ENCODE data around the gene ZNF780A.
"Not testable (repeated sequence)": the region's sequence is repeated elsewhere in the genome, so short reads cannot be mapped to it uniquely, and the experiment has no call there.

ZNF780A gene

DNA sequence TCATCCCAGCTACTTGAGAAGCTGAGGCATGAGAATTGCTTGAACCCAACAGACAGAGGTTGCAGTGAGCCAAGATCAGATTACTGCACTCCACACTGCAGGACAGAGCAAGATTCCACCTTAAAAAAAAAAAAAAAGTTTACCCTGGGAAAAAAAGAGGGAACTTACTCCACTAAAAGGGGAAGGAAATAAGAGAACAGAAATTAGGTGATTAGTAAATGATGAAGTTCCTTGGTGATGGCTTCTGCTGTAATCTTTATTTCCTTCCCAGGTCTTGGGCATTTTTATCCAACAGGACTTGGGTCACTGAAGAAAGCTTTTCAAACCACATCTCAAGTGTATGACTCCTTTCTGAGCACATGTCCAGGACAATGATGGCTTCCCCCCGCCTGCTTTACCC, 9.3 kb downstream of the ZNF780A start:
- no peak for DNase-seq

DNA sequence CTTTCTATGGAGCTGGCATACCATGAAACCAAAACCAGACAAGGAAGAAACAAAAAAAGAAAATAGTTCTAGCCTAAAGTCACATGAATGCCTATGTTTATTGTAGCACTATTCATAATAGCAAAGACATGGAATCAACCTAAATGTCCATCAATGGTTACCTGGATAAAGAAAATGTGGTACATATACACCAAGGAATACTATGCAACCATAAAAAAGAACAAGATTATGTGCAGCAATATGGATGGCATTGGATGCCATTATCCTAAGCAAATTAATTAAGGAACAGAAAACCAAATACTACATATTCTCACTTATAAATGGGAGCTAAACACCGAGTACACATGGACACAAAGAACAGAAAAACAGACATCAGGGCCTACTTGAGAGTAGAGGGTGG, 10.5 kb downstream of the ZNF780A start:
- DNase-seq, result no peak

DNA sequence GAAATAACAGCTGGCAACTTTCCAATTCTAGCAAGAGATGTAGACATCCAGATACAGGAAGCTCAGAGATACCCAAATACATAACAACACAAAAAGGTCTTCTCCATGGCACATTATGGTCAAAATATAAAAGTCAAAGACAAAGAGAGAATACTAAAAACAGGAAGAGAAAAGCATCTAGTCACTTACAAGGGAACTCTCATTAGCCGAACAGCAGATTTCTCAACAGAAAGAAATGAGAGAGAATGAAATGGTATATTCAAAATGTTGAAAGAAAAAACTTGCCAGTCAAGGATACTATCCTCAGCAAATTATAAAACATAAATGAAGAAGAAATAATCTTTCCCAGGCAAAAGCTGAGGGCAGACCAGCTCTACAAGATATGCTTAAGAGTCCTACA, 12.4 kb downstream of the ZNF780A start:
- DNase-seq, result no peak

DNA sequence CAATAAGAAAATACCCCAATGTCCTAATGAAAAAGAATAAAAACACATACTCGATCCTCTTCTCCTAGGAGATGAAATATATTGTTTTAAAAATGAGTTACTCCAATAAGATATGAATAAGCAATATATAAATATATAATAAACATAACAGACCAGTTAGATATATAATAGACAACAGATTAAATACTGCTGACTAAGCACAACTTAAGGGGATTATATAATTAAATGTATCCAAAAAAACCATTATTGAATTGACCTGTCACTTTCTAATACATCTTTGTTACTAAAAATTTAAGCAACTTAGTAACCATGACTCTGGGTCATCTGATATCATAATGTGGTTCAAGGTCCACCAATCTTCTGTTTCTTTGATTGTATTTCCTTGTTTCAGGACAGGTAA, 20.7 kb downstream of the ZNF780A start:
- DNase-seq, result no peak

DNA sequence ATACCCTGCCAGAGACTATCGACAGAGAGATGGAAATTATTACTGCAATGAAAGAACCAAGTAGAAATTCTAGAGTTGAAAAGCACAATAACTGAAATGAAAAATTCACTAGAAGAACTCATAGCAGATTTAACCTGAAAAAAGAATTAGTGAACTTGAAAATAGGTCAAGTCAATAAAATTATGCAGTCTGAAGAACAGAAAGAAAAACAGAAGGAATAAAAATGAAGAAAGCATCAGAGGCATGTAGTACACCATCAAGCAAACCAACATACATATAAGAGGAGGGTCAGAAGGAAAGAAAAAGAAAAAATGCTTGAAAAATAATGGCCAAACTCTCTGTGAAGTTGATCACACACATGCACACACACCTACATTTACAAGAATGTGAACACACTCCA, 31.1 kb downstream of the ZNF780A start:
- DNase-seq, result no peak

DNA sequence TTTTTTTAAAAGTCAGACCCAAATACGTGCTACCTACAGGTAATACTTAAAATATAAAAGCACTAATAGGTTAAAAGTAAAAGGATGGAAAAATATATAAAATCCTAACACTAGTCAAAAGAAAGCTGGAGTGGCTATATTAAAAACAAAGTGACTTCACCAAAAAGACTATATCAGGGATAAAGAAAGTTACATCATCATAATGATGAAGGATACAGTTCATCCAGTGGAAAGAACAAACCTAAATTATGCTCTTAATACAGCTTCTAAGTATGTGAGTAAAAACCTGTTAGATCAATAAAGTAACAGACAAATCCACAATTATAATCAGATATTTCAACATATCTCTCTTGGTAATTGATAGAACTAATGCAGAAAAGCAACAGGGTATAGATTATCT, 33.6 kb downstream of the ZNF780A start:
- no peak for DNase-seq

DNA sequence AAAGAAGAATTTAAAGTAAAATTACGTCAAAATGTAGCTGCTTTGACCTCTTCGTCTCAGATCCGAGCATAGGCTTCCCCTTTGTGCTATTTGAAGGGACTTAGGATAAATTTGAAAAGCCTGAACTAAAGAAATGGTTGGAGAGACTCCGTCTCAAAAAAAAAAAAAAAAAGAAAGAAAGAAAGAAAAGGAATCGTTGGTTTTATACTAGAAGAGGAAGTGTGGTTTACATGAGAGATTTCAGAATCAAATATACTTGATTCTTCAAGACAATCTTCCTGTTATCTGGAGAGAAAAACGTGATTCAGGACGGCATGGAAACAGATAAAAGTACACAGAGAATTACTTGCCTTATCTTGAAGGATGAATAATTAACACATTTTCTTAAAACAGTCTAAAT, 34.2 kb downstream of the ZNF780A start:
- DNase-seq, result no peak

DNA sequence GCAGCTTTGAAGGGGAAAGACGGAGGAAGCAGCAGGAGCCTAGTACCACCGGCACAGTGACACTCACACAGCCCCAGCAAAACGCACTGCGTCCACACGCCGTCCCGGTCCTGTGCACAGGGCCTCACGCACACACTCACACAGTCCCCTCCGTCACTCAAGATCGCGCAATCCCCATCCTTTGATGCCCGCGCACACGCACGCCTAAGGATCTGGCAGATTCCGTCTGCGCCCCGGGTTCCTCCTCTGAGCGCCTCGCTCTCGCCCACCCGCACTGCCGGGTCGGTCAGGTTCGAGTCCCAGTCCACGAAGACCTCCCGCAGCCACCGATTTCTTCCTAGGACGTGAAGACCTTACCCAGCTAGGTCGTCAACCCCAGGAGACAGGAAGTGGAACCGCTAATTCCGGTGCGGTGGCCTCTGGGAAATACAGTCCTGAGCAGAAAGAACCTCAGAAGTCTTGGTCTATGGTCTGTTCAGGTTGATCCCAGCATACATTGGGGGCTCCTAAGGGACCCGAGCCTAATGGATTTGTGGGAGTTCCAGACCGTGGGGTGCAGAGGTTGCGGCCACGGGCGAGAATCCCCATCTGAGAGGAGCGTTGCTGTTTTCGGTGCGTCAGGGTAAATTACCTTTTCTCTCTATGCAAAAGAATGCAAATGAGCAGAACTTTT, 34.8 kb downstream of the ZNF780A start, which contains the start of gene ZNF780B:
TSS of gene ZNF780B (minus strand) at position 400 of the 673 bp plus-strand sequence. CDS start 5,899 bp downstream, outside the sequence.
- DNase-seq, result peak; percentile 67

DNA sequence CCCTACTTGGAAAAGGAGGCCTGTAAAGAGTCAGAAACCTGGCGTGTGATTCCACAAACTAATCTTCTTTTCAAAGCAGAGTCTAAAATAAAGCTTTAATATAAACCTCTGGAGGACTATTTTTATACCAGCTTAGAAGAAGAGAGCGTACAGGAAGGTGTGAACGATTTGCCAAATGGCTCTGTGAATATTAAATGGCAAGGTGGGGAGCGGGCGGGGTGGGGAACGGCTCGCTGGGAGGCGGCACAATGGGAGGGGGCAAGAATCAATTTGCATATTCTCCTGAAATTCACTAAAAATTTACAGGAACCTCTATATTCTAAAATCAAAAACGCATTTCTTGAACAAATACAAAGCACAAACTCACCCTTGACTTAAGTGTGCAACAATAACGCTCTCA, 35.7 kb downstream of the ZNF780A start:
- DNase-seq, result no peak

DNA sequence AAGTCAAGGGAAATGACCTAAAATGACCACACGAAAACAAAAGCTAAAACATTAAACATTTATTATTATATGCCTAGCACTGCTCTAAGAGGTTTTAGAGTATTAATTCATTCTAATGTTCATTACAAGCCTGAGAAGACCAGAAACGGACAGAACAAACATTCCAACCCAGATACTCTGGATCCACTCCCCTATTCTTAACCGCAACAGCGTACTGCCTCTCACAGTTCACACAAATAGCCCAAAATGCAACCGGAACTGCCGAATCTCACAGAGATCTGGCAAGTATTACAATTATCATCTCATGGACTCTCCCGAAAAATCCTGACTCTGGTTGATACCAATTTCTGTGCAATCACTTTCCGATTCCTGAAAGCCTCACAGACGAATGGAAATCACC, 36.1 kb downstream of the ZNF780A start:
- no peak for DNase-seq

DNA sequence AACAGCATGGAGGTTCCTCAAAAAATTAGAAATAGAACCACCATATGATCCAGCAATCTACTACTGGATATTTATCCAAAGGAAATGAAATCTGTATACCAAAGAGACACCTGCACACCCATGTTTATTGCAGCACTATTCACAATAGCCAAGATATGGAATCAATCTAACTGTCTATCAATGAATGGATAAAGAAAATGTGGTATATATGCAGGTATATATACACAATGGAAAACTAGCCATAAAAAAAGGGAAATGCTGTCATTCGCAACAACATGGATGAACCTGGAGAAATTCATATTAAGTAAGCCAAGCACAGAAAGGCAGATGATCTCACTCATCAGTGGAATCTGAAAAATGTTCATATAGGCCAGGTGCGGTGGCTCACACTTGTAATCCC, 37.3 kb downstream of the ZNF780A start:
- no peak for DNase-seq

DNA sequence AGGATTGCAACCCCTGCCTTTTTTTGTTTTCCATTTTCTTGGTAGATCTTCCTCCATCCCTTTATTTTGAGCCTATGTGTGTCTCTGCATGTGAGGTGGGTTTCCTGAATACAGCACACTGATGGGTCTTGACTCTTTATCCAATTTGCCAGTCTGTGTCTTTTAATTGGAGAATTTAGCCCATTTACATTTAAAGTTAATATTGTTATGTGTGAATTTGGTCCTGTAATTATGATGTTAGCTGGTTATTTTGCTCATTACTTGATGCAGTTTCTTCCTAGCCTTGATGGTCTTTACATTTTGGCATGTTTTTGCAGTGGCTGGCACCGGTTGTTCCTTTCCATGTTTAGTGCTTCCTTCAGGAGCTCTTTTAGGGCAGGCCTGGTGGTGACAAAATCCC, 49.0 kb downstream of the ZNF780A start:
- not testable (repeated sequence) for DNase-seq

DNA sequence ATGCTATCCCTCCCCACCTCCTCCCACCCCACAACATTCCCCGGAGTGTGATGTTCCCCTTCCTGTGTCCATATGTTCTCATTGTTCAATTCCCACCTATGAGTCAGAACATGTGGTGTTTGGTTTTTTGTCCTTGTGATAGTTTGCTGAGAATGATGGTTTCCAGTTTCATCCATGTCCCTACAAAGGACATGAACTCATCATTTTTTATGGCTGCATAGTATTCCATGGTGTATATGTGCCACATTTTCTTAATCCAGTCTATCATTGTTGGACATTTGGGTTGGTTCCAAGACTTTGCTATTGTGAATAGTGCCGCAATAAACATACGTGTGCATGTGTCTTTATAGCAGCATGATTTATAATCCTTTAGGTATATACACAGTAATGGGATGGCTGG, 52.7 kb downstream of the ZNF780A start:
- DNase-seq, result not testable (repeated sequence)

DNA sequence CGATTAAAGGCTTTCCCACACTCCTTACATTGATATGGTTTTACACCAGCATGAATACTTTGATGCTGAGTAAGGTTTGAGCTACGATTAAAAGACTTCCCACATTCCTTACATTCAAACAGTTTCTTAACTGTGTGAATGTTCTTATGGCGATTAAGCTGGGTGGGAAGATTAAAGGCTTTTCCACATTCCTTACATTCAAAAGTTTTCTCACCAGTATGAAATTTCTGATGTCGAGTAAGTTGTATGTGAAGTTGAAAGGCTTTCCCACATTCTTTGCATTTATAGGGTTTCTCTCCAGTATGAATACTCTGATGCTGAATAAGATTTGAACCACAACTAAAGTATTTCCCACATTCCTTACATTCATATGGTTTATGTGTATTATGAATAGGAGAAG, 54.7 kb downstream of the ZNF780A start:
- DNase-seq, result no peak

DNA sequence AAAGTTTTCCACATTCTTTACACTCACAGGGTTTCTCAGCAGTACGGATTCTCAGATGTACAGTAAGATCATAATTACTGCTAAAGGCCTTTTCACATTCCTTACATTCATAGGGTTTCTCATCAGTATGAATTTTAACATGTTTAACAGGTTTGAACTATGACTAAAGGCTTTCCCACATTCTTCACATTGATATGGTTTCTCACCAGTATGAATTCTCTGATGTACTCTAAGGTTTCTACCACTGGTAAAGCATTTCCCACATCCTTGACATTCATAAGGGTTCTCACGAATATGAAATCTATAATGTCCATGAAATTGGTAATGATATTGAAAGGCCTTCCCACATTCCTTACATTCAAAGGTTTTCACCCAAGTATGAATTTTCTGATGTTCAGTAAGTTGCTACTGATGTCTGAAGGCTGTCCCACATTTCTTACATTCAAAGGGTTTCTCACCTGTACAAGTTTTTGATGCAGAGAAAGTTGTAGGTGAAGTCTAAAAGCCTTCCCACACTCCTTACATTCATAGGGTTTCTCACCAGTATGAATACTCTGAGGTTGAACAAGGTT, 56.7 kb downstream of the ZNF780A start:
- no peak for DNase-seq

DNA sequence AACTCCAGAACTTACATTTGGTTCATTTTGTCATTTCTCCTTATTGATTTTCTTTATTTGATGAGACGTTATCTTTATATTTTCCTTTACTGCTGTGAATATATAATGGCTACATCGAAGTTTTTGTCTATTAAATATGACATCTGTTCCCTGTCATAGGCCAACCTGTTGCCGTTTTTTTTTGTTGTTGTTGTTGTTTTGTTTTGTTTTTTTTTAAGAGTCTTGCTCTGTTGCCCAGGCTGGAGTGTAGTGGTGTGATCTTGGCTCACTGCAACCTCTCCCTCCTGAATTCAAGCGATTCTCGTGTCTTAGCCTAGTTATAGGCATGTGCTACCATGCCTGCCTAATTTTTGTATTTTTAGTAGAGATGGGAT, 64.2 kb downstream of the ZNF780A start:
- no peak for DNase-seq

DNA sequence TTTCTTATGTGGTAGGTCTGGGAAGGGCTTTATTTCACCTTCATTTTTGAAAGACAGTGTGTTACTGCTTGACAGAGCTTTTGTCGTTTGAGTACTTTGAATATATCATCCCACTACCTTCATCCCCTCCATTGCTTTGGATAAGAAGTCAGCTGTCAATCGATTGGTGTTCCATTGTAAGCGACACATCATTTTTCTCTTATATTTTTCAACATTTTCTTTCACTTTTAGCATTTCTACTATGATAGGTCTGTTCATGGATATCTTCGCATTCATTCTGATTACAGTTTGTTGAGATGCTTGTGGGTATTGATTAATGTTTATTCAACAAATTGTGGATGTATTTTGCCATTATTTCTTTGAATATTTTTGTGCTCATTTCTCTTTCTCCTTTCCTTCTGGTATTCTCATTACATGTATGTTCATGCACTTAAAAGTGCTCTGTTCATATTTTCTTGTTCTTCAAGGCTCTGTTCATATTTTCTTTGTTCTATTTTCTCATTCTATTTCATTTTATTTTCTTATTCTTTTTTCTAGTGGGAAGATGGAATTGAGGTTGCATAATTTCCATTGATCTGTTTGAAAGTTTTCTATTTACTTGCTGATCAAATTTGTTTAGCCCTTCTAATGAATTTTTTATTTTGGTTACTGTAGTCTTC, 64.7 kb downstream of the ZNF780A start:
- DNase-seq, result no peak

DNA sequence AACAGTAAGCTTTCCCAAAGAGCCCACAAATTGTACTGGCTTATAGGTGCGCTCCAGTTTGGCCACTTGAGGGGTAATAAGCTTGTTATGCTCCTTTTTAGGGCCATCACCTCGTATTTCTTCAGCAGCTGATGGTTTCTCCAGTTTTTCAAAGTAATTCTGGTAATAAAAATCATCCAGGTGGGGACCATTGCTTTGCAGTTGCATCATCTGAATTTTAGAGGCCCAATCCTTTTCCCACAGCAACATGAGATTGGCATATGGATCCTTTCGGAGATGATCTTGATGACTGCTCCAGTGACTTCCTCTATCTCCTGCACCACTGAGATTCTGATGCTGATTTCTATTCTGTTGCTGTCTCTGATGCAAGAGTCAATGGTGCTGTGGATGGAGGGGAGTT, 66.8 kb downstream of the ZNF780A start:
- no peak for DNase-seq
